WI38 (cell line): ENCODE data around the gene PFDN6.
"Not testable (repeated sequence)": the region's sequence is repeated elsewhere in the genome, so short reads cannot be mapped to it uniquely, and the experiment has no call there.

Experiments
- H3K4me3 ChIP-seq: 2 replicates; pipeline ENCODE4 v1.5.1; 2011; ENCODE audit warnings: low read depth, mild to moderate bottlenecking, control low read depth, low read length
- CTCF ChIP-seq: IDR thresholded peaks from 2 replicates; pipeline ENCODE4 v1.5.1; 2012; ENCODE audit warnings: low read depth, mild to moderate bottlenecking, control low read depth, low read length

Gene PFDN6

DNA sequence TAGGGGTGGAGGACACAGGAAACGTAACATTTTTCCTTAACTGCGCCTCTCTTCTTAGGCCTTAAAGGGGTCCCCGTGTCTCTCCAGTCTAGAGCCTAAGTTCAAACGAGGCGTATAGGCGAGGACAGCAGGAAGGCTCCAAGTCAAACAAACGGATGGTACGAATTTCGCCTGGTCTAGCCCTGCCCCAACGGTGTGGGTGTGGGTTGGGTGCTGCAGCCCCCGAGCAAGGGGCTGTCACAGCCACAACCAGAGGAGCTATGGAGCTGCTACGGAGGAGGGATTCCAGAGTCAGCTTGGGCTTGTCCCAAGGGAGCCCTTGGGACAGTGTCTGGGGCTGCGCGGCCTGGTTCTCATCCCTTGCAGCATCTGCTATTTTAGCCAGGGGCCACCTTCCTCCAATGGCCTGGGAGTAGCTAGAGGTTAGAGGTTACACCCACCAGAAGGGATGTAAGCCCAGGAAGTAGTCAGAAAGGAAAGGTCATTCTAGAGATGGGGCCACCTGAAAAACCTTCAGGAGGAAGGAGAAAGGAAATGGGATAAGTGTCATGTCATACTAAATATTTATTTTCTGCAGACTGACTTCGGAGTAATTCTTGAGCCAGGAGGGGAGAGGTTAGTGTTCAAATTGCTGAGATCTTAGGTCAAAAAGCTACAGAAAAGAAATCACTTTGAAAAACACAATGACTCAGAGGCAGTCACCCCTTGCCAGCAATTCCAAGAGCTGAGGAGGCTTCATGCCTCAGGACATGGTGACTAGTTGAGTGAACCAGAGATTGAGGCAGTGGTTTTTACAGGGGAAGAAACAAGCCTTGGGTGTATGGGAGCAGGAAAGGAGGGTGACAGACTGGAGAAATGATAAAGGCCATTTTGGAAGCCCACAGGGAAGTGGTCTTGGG is 39.4 kb upstream of the PFDN6 start:
- peak overlapping the region; percentile 64 for H3K4me3 ChIP-seq
- no peak for TF ChIP-seq CTCF

DNA sequence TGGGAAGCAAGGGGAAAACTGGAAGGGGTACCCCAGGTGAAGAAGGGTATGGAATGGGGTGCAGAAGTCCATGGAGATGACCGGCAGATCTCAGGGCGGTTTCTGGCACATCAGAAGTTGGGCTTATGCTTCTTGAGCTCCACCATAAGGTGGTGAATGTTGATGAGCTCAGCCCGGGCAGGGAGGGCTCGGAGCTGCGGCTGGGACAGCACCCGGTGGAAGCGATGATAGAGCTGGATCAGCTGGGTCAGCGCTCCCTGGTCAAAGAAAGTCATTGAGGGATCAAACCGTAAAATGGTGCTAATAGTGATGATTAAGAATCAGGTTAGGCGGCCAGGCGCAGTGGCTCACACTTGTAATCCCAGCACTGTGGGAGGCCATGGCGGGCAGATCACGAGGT is 38.7 kb upstream of the PFDN6 start:
- H3K4me3 ChIP-seq: no peak overlapping the region
- no peak for TF ChIP-seq CTCF

DNA sequence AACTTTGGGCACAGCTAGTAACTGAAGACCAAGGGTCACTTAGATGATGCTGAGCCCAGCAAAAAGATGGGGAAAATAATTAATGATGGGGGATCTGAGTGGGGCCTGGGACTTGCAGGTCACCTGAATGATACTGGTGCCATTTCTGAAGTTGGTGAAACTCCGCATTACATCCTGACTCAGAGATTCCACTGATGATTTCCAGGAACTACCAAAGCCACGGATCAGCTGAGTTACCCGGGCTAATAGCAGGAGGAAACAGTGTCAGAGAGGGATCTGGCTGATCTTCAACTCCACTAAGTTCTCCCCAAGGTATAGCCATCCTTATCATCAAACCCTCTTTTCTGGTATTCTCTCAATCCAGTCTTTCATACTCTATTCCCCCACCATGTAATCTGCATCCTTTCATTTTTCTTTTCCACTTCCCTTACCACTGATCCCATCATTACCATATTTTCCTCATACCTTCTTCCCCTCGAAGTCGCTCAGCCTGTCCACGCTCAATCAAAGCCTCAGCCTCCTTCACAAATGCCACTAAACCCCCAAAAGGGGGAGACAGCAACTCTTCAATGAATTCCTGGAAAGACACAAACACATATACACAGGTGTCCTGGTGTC is 37.9 kb upstream of the PFDN6 start:
- H3K4me3 ChIP-seq: no peak overlapping the region
- TF ChIP-seq CTCF: no peak

- no peak for TF ChIP-seq CTCF
- no peak overlapping the region for H3K4me3 ChIP-seq
These were observed 36.6 kb upstream of the PFDN6 start for GRCh38 chr6:33252759-33253158.

DNA sequence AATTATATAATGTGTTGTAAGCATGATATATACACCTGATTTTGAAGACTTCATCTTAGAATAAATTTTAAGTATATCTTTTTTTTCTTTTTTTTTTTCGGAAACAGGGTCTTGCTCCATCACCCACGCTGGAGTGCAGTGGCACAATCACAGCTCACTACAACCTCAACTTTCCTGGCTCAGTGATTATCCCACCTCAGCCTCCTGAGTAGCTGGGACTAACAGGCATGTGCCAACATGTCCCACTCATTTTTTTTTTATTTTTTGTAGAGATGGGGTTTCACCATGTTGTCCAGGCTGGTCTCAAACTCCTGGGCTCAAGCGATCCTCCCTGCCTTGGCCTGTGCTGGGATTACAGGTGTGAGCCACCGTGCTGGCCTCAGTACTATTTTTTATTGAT is 34.8 kb upstream of the PFDN6 start:
- H3K4me3 ChIP-seq: no peak overlapping the region
- no peak for TF ChIP-seq CTCF

- no peak for TF ChIP-seq CTCF
- H3K4me3 ChIP-seq: no peak overlapping the region
These were observed 30.4 kb upstream of the PFDN6 start for GRCh38 chr6:33259032-33259431.

DNA sequence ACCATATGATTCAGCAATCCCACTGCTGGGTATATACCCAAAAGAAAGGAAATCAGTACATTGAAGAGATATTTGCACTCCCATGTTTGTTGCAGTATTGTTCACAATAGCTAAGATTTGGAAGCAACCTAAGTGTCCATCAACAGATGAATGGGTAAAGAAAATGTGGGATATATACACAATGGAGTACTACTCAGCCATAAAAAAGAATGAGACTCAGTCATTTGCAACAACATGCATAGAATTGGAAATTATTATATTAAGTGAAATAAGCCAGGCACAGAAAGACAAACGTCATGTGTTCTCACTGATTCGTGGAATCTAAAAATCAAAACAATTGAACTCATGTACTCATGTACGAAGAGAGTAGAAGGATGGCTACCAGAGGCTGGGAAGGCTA is 26.9 kb upstream of the PFDN6 start:
- not testable (repeated sequence) for H3K4me3 ChIP-seq
